ENCODE measurements around the gene TEX51. TPM values are rescaled to one million over a fixed set of nuclear protein-coding genes. Genes with fewer than 3 reads are reported as not detected.

TEX51 gene
- total RNA-seq, 2 donors from 2014 or later: not detected

DNA sequence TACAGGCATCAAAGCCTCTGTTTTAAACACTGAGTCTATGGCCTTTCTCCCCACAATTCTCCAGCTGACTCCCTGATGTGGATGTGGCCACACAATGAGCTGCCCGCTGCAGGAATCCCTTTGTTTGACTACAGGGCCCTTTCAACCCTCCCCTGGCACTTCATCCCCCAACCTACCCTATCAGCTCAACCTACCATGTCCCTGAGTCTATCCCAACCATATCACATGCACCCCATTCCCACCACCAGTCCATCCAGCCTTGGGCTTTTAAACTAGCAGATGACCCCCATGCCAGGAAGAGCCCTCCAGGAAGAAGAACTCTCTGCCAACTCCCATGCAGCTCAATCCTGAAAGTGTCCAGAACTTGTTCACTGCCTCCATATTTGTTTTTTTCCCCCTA is 46.9 kb upstream of the TEX51 start:
- no peak overlapping the region for H3K27ac ChIP-seq
- no peak for DNase-seq
- H3K4me3 ChIP-seq: no peak overlapping the region
- intact Hi-C loops (cut with DNase I): no loop called here
- no peaks in the 10 kb centered on the region for H3K27me3 ChIP-seq
- TF ChIP-seq, protein P1, sequence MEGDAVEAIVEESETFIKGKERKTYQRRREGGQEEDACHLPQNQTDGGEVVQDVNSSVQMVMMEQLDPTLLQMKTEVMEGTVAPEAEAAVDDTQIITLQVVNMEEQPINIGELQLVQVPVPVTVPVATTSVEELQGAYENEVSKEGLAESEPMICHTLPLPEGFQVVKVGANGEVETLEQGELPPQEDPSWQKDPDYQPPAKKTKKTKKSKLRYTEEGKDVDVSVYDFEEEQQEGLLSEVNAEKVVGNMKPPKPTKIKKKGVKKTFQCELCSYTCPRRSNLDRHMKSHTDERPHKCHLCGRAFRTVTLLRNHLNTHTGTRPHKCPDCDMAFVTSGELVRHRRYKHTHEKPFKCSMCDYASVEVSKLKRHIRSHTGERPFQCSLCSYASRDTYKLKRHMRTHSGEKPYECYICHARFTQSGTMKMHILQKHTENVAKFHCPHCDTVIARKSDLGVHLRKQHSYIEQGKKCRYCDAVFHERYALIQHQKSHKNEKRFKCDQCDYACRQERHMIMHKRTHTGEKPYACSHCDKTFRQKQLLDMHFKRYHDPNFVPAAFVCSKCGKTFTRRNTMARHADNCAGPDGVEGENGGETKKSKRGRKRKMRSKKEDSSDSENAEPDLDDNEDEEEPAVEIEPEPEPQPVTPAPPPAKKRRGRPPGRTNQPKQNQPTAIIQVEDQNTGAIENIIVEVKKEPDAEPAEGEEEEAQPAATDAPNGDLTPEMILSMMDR (IDR thresholded peaks at IDR 0.05): no peak
- no peaks in the 10 kb centered on the region for H3K4me1 ChIP-seq
- H3K9ac ChIP-seq (ENCODE audit: low read depth in 2 of 2, low read length in 2 of 2): no peak overlapping the region
- H3K36me3 ChIP-seq: no peaks in the 10 kb centered on the region
- H3K9me3 ChIP-seq: no peaks in the 10 kb centered on the region

DNA sequence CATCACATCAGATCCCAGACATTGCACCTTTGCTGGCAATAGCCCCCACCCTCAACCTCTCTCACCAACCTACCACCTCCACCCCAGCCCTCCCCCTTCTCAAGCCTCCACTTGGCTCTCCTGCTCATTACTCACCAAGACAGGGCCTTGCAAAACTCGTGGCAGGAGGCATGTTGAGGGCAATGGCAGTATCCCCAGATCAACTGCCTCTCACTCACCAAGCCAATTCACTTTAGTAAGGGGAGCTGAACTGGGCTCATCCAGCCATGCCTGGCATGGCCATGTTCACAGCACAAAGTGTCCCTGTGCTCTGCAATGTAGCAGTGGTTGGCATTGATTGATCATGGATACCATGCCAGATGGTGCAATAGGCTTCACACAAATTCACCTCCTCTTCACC is 46.3 kb upstream of the TEX51 start:
- intact Hi-C loops (cut with DNase I): no loop called here
- Histone ChIP-seq H3K4me3 (no peak overlapping the region), H3K27me3 (no peaks in the 10 kb centered on the region), H3K36me3 (no peaks in the 10 kb centered on the region), H3K4me1 (no peaks in the 10 kb centered on the region), H3K9me3 (no peaks in the 10 kb centered on the region), H3K9ac (ENCODE audit: low read depth in 2 of 2, low read length in 2 of 2) (no peak overlapping the region), H3K27ac (no peak overlapping the region)
- no peak for DNase-seq
- TF ChIP-seq, protein P1 (IDR thresholded peaks at IDR 0.05): no peak

DNA sequence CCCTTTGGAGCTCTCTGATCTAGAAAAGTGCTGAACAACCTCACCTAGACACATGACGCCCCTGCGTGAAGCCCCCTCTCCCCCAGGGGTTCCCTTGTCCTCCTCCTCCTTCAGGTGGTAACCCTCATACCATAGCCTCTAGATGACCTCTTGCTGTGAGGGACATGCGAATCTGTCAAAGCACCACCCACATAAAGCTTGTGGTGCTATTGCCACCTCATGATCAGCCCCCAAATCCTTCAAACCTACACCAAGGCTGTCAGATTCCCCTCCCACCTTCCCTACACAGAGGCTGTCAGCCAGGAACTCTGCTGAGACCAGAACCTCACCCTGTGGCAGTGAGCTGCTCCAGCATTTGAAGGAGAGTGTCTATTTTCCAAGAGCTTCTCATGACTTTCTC is 43.1 kb upstream of the TEX51 start:
- TF ChIP-seq, protein P1 (IDR thresholded peaks at IDR 0.05): no peak
- Histone ChIP-seq H3K36me3 (no peaks in the 10 kb centered on the region), H3K9me3 (no peaks in the 10 kb centered on the region), H3K4me3 (no peak overlapping the region), H3K9ac (ENCODE audit: low read depth in 2 of 2, low read length in 2 of 2) (no peak overlapping the region), H3K4me1 (no peaks in the 10 kb centered on the region), H3K27me3 (no peaks in the 10 kb centered on the region), H3K27ac (no peak overlapping the region)
- DNase-seq: no peak
- intact Hi-C loops (cut with DNase I): no loop called here

DNA sequence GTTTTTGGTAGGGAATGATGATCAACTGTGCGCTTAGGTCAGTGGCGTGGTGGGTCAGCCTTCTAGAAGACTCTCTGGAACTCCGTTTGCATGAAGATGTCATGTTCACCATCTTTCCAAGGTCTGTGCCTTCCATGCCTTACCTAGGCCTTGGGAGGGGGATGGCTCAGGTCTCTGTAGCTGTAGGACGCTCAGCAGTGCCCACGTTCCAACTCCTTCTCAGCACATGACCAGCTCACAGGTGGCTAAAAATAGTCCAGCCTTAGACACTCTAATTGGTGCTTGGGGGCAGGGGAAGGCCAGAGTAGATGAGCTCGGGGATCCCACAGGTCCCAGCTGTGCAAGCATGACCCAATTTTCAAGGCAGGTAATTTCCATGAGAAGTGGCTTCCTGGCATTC is 42.3 kb upstream of the TEX51 start:
- H3K27ac ChIP-seq: no peak overlapping the region
- no peak for DNase-seq
- intact Hi-C loops (cut with DNase I): no loop called here
- no peak overlapping the region for H3K9ac ChIP-seq (ENCODE audit: low read depth in 2 of 2, low read length in 2 of 2)
- H3K36me3 ChIP-seq: no peaks in the 10 kb centered on the region
- TF ChIP-seq, protein P1 (IDR thresholded peaks at IDR 0.05): no peak
- H3K27me3 ChIP-seq: no peaks in the 10 kb centered on the region
- no peak overlapping the region for H3K4me3 ChIP-seq
- H3K4me1 ChIP-seq: no peaks in the 10 kb centered on the region
- H3K9me3 ChIP-seq: no peaks in the 10 kb centered on the region

DNA sequence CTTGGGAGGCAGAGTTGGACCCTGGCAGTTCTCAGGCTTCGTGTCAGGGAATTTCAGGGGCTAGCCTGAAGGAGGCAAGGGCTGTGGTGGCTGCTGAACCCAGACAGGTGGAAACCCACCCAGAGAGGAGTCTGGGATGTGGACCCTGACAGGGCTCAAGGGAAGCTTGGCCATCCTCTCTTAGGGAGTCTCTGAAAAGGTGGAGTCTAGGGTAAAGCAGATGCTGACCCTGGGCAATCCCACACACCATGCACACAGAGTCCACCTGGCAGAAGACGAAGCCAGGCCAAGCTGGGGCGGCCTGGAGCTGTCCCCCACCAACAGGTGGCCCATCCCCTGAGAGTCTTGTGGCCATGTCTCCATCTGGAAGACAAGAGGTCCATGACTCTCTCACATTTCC is 41.2 kb upstream of the TEX51 start:
- Histone ChIP-seq H3K4me3 (no peak overlapping the region), H3K9ac (ENCODE audit: low read depth in 2 of 2, low read length in 2 of 2) (no peak overlapping the region), H3K27me3 (no peaks in the 10 kb centered on the region), H3K36me3 (no peaks in the 10 kb centered on the region), H3K4me1 (no peaks in the 10 kb centered on the region), H3K9me3 (no peaks in the 10 kb centered on the region), H3K27ac (no peak overlapping the region)
- DNase-seq: no peak
- TF ChIP-seq, protein P1 (IDR thresholded peaks at IDR 0.05): no peak
- intact Hi-C loops (cut with DNase I): no loop called here

DNA sequence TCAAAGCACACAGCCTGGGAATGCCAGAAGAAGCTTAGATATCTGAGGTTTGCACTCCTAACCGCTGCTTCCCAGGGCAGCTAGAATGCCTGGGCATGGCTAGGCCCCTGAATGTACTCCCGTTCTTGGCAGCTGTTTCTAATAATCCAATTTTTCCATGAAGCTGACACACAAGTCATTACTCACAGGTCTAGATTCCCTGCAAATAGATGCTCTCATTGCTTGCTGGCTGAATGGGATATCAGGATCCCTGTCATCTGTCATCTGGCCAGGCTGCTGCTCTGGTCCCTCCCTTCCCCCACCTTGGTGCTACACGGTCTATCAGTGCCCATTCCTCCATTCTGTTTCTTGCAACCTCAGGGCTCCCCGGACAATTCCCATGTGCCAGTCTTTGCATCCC is 40.7 kb upstream of the TEX51 start:
- intact Hi-C loops (cut with DNase I): no loop called here
- no peaks in the 10 kb centered on the region for H3K9me3 ChIP-seq
- no peaks in the 10 kb centered on the region for H3K27me3 ChIP-seq
- TF ChIP-seq, protein P1 (IDR thresholded peaks at IDR 0.05): no peak
- no peaks in the 10 kb centered on the region for H3K36me3 ChIP-seq
- DNase-seq: no peak
- no peak overlapping the region for H3K4me3 ChIP-seq
- H3K9ac ChIP-seq (ENCODE audit: low read depth in 2 of 2, low read length in 2 of 2): no peak overlapping the region
- no peak overlapping the region for H3K27ac ChIP-seq
- no peaks in the 10 kb centered on the region for H3K4me1 ChIP-seq

Measured in colonic mucosa (tissue), 4 donors.